HCT116 (cell line): ENCODE measurements around the gene ZNF692. TPM values are rescaled to one million over a fixed set of nuclear protein-coding genes. Genes with fewer than 3 reads are reported as not detected.

Source experiments
- ATAC-seq: fragments of 200-7000 bp; cut with Tn5 transposase; 2 replicates; pipeline ENCODE4 v1.9.1; 2020; ENCODE audit warnings: mild to moderate bottlenecking, moderate library complexity
- BruUV-seq: library from RNA; stranded (reverse); fragments of 400-500 nt; replicated peaks from 2 replicates; lab custom pipeline; 2021; lab: Mats Ljungman, UMichigan
- CTCF ChIA-PET: fragments of 300-600 bp; sonication (Branson Sonifier 250); formaldehyde crosslinking; loops from one replicate; lab custom pipeline; 2021; ENCODE audit warnings: antibody characterized with exemption; lab: Charles Lee
- POLR2A ChIA-PET: fragments of 300-600, 350-600 bp; sonication (Branson Sonifier 250); formaldehyde crosslinking; loops from one replicate; lab custom pipeline; 2021; ENCODE audit warnings: antibody characterized with exemption; lab: Charles Lee
- RAD21 ChIA-PET, 2 experiments: fragments of 300-600 bp; sonication (Branson Sonifier 250); formaldehyde crosslinking; loops; one replicate each; lab custom pipeline; 2023; ENCODE audit warnings: low total read pairs in 2 of 2; ENCODE audit not compliant: uncharacterized antibody in 2 of 2, unreplicated experiment in 2 of 2, low non-redundant PET in 1 of 2; lab: Charles Lee
- DNase-seq: peaks from one replicate; pipeline ENCODE4 v3.0.0-alpha.2; 2010; ENCODE audit warnings: low read depth, low spot score
- H2AFZ ChIP-seq: fragments of 200-600 bp; shearing (Covaris generic), sonication (generic); 2 replicates; pipeline ENCODE4 v1.6.1; 2017; ENCODE audit warnings: low read depth, mixed run types, mixed read lengths, antibody characterized with exemption, low read length; ENCODE audit not compliant: poor library complexity, severe bottlenecking
- H3K27ac ChIP-seq: 2 replicates; pipeline ENCODE4 v1.5.1; 2012; ENCODE audit warnings: low read depth, low read length
- H3K27me3 ChIP-seq: fragments of 200-600 bp; sonication (generic); 2 replicates; pipeline ENCODE4 v1.6.1; 2016; ENCODE audit warnings: mixed run types, low read length, mixed read lengths; ENCODE audit not compliant: insufficient read depth
- H3K36me3 ChIP-seq, 2 experiments: fragments of 200-500 bp in 1 of 2; fragments of 200-600 bp in 1 of 2; sonication (Bioruptor generic) in 1 of 2; sonication (generic) in 1 of 2; 2 replicates each; pipeline versions ENCODE4 v1.5.1 to v1.6.1; 2014 to 2016; ENCODE audit warnings: low read length in 2 of 2, inconsistent platforms in 1 of 2, mixed read lengths in 1 of 2, mixed run types in 1 of 2; ENCODE audit not compliant: insufficient read depth in 2 of 2, control insufficient read depth in 1 of 2
- H3K4me1 ChIP-seq, 2 experiments: fragments of 200-600 bp in 1 of 2; sonication (generic) in 1 of 2; 2 replicates each; pipeline versions ENCODE4 v1.5.1 to v1.6.1; 2012 to 2017; ENCODE audit warnings: low read length in 2 of 2, inconsistent platforms in 1 of 2, mild to moderate bottlenecking in 1 of 2, mixed read lengths in 1 of 2, mixed run types in 1 of 2, moderate library complexity in 1 of 2; ENCODE audit not compliant: insufficient read depth in 2 of 2, control insufficient read depth in 1 of 2
- H3K4me2 ChIP-seq: fragments of 200-600 bp; sonication (generic); 2 replicates; pipeline ENCODE4 v1.6.1; 2017; ENCODE audit warnings: mixed run types, low read length, mixed read lengths
- H3K4me3 ChIP-seq, 2 experiments: fragments of 200-600 bp in 1 of 2; sonication (generic) in 1 of 2; replicated peaks in 1 of 2; 2 replicates each; pipeline ENCODE4 v1.5.1; 2011 to 2016; ENCODE audit warnings: low read length in 2 of 2, control low read depth in 1 of 2, low read depth in 1 of 2, mild to moderate bottlenecking in 1 of 2, mixed read lengths in 1 of 2, mixed run types in 1 of 2
- H3K79me2 ChIP-seq: fragments of 200-600 bp; sonication (generic); 2 replicates; pipeline ENCODE4 v1.6.1; 2017; ENCODE audit warnings: mild to moderate bottlenecking, mixed run types, low read length, moderate library complexity, mixed read lengths; ENCODE audit not compliant: insufficient read depth
- H3K9ac ChIP-seq: fragments of 200-600 bp; sonication (generic); 2 replicates; pipeline ENCODE4 v1.6.1; 2016; ENCODE audit warnings: low read length, mixed read lengths
- H3K9me2 ChIP-seq: fragments of 200-600 bp; sonication (generic), shearing (Covaris generic); 2 replicates; pipeline ENCODE4 v1.6.1; 2017; ENCODE audit warnings: mixed run types, mild to moderate bottlenecking, moderate library complexity; ENCODE audit not compliant: insufficient read depth
- H3K9me3 ChIP-seq, 2 experiments: fragments of 200-500 bp in 1 of 2; fragments of 200-600 bp in 1 of 2; sonication (Bioruptor generic) in 1 of 2; sonication (generic) in 1 of 2; 2 replicates each; pipeline ENCODE4 v1.6.1; 2014 to 2017; ENCODE audit warnings: low read length in 2 of 2, mixed read lengths in 2 of 2, inconsistent platforms in 1 of 2, low read depth in 1 of 2, mild to moderate bottlenecking in 1 of 2, mixed run types in 1 of 2, moderate library complexity in 1 of 2; ENCODE audit not compliant: control insufficient read depth in 1 of 2, insufficient read depth in 1 of 2
- H4K20me1 ChIP-seq: fragments of 200-600 bp; sonication (generic), shearing (Covaris generic); 2 replicates; pipeline ENCODE4 v1.6.1; 2017; ENCODE audit warnings: mixed run types, mild to moderate bottlenecking, moderate library complexity; ENCODE audit not compliant: insufficient read depth
- CEBPB ChIP-seq: IDR thresholded peaks from 2 replicates; pipeline ENCODE4 v1.6.1; 2012; ENCODE audit warnings: low read depth
- EZH2phosphoT487 ChIP-seq: fragments of 200-600 bp; IDR thresholded peaks from 2 replicates; pipeline ENCODE4 v1.6.1; 2018; ENCODE audit warnings: antibody characterized with exemption, borderline replicate concordance
- FOSL1 ChIP-seq: IDR thresholded peaks from 2 replicates; pipeline ENCODE4 v1.6.1; 2012; ENCODE audit warnings: low read depth
- POLR2A ChIP-seq: IDR thresholded peaks from 2 replicates; pipeline ENCODE4 v1.7.0; 2011; ENCODE audit warnings: borderline replicate concordance; ENCODE audit not compliant: insufficient read depth, insufficient read length; ENCODE audit errors: extremely low read depth
- SP1 ChIP-seq: IDR thresholded peaks from 2 replicates; pipeline ENCODE4 v1.6.1; 2012; ENCODE audit warnings: low read depth
- SRF ChIP-seq: IDR thresholded peaks from 2 replicates; pipeline ENCODE4 v1.6.1; 2012; ENCODE audit warnings: low read depth
- TCF7L2 ChIP-seq: IDR thresholded peaks from 2 replicates; pipeline ENCODE4 v1.7.0; 2011; ENCODE audit warnings: borderline replicate concordance, inconsistent platforms; ENCODE audit not compliant: insufficient read depth, insufficient read length; ENCODE audit errors: extremely low read depth
- intact Hi-C: fragments of 100-400 bp; cut with micrococcal nuclease; formaldehyde crosslinking; loops from 2 replicates; pipeline ENCODE4 v1.10.0; 2022
- total RNA-seq: library from RNA; stranded (reverse); gene quantifications from one replicate; pipeline ENCODE4 v1.2.1, GENCODE V29; 2021; ENCODE audit not compliant: unreplicated experiment
- TF ChIP-seq, protein P1 (sequence below): IDR thresholded peaks from 2 replicates; pipeline ENCODE4 v1.6.1; 2012
- TF ChIP-seq, protein P2 (sequence below): IDR thresholded peaks from 2 replicates; pipeline ENCODE4 v1.6.1; 2011; ENCODE audit warnings: mild to moderate bottlenecking, low read length, moderate library complexity; ENCODE audit not compliant: insufficient replicate concordance; ENCODE audit errors: extremely low read depth

Gene ZNF692
- total RNA-seq, 1 experiment from 2014 or later: 76.2 TPM

- intact Hi-C loops: no loop called here
- POLR2A ChIA-PET: no interaction called here
- H3K27me3 ChIP-seq: no peaks in the 10 kb centered on the region
- H3K27ac ChIP-seq: no peak overlapping the region
- ATAC-seq: no peak
- TF ChIP-seq POLR2A (no peak), SRF (no peak), FOSL1 (no peak), EZH2phosphoT487 (no peak), TCF7L2 (no peak), CEBPB (no peak), SP1 (no peak)
- TF ChIP-seq, protein P1, sequence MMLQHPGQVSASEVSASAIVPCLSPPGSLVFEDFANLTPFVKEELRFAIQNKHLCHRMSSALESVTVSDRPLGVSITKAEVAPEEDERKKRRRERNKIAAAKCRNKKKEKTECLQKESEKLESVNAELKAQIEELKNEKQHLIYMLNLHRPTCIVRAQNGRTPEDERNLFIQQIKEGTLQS: no peak
- TF ChIP-seq, protein P2, sequence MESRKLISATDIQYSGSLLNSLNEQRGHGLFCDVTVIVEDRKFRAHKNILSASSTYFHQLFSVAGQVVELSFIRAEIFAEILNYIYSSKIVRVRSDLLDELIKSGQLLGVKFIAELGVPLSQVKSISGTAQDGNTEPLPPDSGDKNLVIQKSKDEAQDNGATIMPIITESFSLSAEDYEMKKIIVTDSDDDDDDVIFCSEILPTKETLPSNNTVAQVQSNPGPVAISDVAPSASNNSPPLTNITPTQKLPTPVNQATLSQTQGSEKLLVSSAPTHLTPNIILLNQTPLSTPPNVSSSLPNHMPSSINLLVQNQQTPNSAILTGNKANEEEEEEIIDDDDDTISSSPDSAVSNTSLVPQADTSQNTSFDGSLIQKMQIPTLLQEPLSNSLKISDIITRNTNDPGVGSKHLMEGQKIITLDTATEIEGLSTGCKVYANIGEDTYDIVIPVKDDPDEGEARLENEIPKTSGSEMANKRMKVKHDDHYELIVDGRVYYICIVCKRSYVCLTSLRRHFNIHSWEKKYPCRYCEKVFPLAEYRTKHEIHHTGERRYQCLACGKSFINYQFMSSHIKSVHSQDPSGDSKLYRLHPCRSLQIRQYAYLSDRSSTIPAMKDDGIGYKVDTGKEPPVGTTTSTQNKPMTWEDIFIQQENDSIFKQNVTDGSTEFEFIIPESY: no peak
- TF ChIP-seq, all 23 proteins: peak for 0
- Histone ChIP-seq H3K4me2 (no peak overlapping the region), H3K79me2 (peaks cover 55% of the 10 kb centered on the region), H3K9me2 (no peaks in the 10 kb centered on the region), H3K9ac (no peak overlapping the region), H3K36me3 (peaks cover 5 to 12% of the 10 kb centered on the region in 2 experiments), H3K9me3 (no peaks in the 10 kb centered on the region), H2AFZ (no peak overlapping the region), H4K20me1 (no peaks in the 10 kb centered on the region), H3K4me3 (no peak overlapping the region), H3K4me1 (peaks cover 16 to 41% of the 10 kb centered on the region in 2 experiments)
- RAD21 ChIA-PET: no interaction called here
- BruUV-seq: no TSS peak
- CTCF ChIA-PET: no interaction called here
- DNase-seq: no peak
Observed at GRCh38 chr1:248823517-248824001, 35.3 kb downstream of the ZNF692 start.
